HG03025 (cell line): ENCODE data around the gene TTLL3.

Source experiments
- ATAC-seq: cut with Tn5 transposase; IDR thresholded peaks from one replicate; pipeline ENCODE4 v1.9.1; 2021; ENCODE audit warnings: mild to moderate bottlenecking, moderate library complexity; ENCODE audit not compliant: unreplicated experiment, low FRiP score

The TTLL3 gene

GRCh38 chr3:9804996-9805395 lies 5.1 kb upstream of the TTLL3 start:
- no peak for ATAC-seq

- no peak for ATAC-seq
Observed at GRCh38 chr3:9806137-9806536, 3.9 kb upstream of the TTLL3 start.

DNA sequence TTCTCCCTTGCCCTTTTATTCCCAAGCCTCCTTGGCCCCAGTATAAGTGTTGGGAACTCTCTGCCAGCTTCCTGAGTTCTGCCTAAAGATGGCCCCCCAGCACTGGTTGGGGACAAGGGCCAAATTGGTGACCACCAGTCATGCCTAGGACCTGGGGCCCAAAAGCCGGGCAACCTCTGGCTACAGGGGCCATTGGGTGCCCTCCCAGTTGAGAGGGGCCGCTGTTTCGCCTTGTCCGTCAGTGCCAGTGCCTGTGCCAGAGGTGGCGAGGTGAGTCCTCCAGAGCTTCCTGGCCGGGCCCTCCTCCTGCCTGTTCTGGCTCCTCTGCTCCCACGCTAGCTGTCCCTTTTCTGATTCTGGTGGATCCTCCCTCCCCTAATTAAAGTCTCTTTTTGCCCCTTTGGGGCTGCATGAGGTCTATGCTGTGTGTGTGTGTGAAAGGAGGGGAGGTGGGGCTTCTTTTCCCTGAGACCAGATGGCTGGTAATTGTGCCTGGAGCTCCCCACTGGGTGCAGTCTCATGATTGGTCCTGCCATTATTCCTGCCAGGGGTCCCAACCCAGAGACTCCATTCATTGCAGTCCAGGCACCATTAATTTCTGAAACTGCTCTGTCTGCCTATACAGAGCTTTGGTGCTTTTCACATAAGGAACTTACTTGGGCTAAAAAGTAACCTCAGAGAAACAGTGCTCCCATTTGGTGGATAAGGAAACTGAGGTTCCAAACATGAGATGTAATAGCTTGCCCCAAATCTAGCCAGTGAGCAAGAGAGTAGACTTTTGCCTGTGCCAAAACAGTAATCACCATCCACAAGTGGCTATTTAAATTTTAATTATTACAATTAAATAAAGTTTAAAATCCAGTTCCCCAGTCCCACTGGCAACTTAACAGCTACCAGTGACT lies 3.1 kb upstream of the TTLL3 start:
- ATAC-seq, result no peak

GRCh38 chr3:9807981-9808344 lies 2.1 kb upstream of the TTLL3 start:
- ATAC-seq, result no peak

DNA sequence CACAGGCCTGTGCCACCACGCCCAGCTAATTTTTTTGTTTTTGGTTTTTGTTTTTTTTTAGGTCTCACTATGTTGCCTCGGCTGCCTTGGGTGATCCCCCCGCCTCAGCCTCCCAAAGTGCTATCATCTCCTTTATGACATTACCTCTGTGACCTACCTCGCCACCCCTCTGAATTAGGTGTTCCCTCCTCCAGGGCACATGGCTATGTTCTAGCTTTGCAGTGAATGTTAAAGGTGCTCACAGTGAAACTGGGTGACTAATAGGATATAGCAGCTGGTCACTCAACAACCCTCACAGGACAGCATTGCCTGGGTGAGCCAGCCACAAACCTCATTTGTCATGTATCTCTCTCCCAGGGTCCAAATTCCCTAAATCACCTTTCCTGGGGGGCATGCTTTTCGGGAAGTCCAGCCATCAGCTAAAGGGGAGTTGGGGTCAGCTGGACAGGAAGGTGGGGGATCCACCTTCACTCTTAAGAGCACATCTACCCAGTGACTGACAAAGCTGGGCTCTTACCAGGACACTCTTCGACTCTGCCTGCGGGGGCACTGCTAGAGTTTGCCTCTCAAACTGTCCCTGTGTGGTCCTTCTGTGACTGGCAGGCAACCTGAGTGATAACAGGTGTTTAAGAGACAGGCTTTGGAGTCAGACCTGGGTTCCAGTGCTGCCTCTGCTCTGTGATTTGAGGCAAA lies 1.6 kb upstream of the TTLL3 start:
- ATAC-seq, result no peak

DNA sequence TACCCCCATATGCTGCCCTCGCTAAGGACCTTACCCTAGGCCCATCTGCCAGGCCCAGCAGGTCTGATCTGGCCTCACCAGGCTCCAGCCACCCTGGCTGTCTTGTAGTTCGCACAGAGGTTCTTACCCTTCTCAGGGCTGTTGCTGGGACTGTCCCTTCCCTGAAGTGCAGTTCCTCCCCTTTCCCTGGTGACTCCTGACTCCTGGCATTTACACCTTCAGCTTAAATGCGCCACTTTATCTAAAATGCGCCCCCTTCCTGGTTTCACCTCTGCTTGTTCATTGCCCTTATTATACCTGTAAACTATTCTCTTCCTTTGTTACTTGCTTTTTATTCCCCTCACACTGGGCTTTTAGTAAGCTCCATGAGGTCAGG lies 835 bp upstream of the TTLL3 start:
- ATAC-seq, result no peak

- no peak for ATAC-seq
Observed at GRCh38 chr3:9810433-9810770, 340 bp downstream of the TTLL3 start.

DNA sequence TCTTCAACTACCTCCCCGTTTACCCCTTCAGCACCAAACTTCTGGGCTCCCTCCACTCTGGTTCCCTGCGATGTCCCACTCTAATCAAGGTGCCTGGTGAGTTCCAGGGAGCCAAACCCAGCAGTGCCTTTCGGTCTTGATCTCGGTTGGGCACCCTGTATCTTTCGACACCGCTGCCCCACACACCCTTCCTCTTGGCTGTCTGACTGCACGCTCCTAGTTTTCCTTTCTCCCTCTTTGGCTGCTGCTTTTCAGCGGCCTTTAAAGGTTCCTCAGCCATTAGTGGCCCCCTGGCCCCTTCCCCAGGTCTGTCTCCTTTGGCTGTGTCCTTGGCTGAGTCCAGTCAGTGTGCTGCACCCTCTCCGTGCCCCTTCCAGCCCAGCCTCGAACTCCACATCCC lies 784 bp downstream of the TTLL3 start:
- no peak for ATAC-seq

- ATAC-seq, result no peak
Observed at GRCh38 chr3:9812870-9813483, 2.9 kb downstream of the TTLL3 start.

GRCh38 chr3:9815986-9816385 lies 5.9 kb downstream of the TTLL3 start:
- no peak for ATAC-seq

GRCh38 chr3:9817436-9817835 lies 7.4 kb downstream of the TTLL3 start:
- no peak for ATAC-seq

DNA sequence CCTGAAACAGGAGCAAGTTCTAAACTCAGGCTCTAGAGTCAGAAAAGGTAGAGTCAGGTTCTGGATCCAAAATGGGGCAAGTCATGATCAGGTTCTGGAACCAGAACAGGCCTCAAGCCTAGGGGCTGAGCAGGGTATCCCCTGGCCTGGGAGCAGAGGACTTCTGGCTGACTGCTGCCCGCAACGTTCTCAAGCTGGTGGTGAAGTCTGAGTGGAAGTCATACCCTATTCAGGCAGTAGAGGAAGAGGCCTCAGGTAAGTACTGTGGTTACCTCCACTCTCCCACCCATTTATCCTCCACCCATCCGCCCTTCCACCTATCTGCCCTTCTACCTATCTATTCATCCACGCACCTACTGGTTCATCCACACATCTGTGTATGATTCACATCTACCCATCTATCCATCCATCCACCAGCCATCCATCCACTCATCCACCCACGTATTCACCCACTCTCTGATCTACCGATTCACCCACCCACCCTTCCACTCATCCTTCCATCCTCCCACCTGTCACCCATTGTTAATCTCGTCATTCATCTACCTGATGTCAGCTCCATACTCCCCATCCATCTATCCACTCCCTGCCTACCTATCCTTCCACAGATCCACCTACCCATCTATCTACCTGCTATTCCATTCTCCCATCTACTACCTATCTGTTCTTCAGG lies 8.7 kb downstream of the TTLL3 start:
- no peak for ATAC-seq

DNA sequence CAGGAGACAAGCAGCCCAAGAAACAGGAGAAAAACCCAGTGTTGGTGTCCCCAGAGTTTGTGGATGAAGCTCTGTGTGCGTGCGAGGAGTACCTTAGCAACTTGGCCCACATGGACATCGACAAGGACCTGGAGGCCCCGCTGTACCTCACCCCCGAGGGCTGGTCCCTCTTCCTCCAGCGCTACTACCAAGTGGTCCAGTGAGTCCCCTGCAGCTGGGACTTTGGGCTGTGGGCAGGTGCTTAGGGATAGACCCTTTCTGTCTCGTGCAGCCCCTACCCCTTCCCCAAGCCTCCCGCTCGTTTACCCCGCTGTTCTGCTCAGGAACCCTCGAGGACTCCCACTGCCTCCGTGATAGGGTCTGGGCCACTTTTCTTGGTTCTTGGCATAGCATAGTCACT lies 10.5 kb downstream of the TTLL3 start:
- no peak for ATAC-seq

DNA sequence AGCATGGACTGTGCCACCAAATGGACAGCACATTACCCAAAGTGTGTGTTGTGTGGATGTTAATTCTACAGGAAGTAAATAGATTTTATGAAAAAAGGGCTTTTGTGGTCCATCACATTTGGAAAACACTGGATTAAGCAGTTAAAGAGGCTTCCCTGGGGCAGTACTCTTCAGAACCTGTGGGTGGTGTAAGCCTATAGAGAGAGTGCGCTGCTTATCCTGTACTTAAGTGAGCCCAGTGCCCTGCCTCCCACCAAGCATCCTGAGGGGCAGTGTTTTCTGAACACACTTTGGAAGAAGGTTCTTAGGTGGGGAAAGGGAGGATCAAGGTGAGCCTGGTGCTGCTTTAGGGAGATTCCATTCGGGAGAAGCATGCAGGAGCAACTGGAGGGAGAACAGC lies 10.9 kb downstream of the TTLL3 start:
- no peak for ATAC-seq

GRCh38 chr3:9825451-9826040 lies 15.5 kb downstream of the TTLL3 start:
- ATAC-seq, result no peak

- ATAC-seq, result no peak
Observed at GRCh38 chr3:9826815-9827573, 16.9 kb downstream of the TTLL3 start.

GRCh38 chr3:9828801-9829755 lies 19.0 kb downstream of the TTLL3 start:
- no peak for ATAC-seq

- no peak for ATAC-seq
Observed at GRCh38 chr3:9831253-9831652, 21.2 kb downstream of the TTLL3 start.

DNA sequence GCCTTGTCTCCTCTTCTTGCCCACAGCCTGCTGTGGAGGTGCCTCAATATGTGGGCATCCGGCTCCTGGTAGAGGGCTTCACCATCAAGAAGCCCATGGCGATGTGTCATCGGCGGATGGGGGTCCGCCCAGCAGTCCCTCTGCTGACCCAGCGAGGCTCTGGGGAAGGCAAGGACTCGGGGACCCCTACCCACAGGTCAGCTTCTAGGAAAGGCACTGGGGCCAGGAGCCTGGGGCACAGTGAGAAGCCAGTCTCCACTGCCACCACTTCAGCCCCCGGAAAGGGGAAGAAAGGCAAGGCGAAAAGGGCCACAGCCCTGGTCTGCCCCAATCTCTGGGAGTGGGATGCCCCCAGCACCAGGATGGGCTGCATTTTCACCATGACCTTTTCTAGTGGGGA lies 23.0 kb downstream of the TTLL3 start:
- no peak for ATAC-seq
